Left renal pelvis (tissue), 4 donors: ENCODE results near the gene CALM1. TPM values are rescaled to one million over a fixed set of nuclear protein-coding genes. Genes with fewer than 3 reads are reported as not detected.
"Not testable (repeated sequence)": the region's sequence is repeated elsewhere in the genome, so short reads cannot be mapped to it uniquely, and the experiment has no call there.

ENCODE experiments used
- DNase-seq, 4 donors: peaks; one replicate each; pipeline ENCODE4 v3.0.0-alpha.2; 2013; ENCODE audit warnings: low read depth in 4 of 4, low spot score in 3 of 4
- polyA plus RNA-seq, 4 donors: library from polyadenylated mRNA; unstranded; fragments of 120-200 nt; gene quantifications; one replicate each; pipeline ENCODE4 v1.2.1, GENCODE V29; 2013; ENCODE audit not compliant: insufficient read length in 4 of 4

The CALM1 gene
- polyA plus RNA-seq, 4 donors: 259 to 388 (median 343) TPM

GRCh38 chr14:90383126-90383730 is 13.6 kb upstream of the CALM1 start:
- DNase-seq: peak; percentile 97 to 99 (median 99)

GRCh38 chr14:90383731-90384542 is 12.9 kb upstream of the CALM1 start:
- no peak for DNase-seq

GRCh38 chr14:90384543-90384911 is 12.3 kb upstream of the CALM1 start:
- DNase-seq: no peak

GRCh38 chr14:90386321-90386720 is 10.5 kb upstream of the CALM1 start:
- DNase-seq: no peak

GRCh38 chr14:90387206-90387760 is 9.5 kb upstream of the CALM1 start:
- no peak for DNase-seq

GRCh38 chr14:90388437-90388836 is 8.4 kb upstream of the CALM1 start:
- DNase-seq: no peak

GRCh38 chr14:90388982-90389381 is 7.8 kb upstream of the CALM1 start:
- no peak for DNase-seq

- no peak for DNase-seq
Observed at GRCh38 chr14:90393966-90394365, 2.9 kb upstream of the CALM1 start.

- not testable (repeated sequence) for DNase-seq
Observed at GRCh38 chr14:90394782-90395181, 2.0 kb upstream of the CALM1 start.

GRCh38 chr14:90397425-90398314 is 841 bp downstream of the CALM1 start:
- DNase-seq: no peak

GRCh38 chr14:90398315-90398839 is 1.5 kb downstream of the CALM1 start:
- DNase-seq: no peak

- no peak for DNase-seq
Observed at GRCh38 chr14:90398841-90399540, 2.2 kb downstream of the CALM1 start.

GRCh38 chr14:90399541-90400444 is 3.0 kb downstream of the CALM1 start:
- peak in 1 of 4 donors; percentile 75 for DNase-seq

- DNase-seq: no peak
Observed at GRCh38 chr14:90400904-90401561, 4.2 kb downstream of the CALM1 start.

GRCh38 chr14:90402016-90402415 is 5.2 kb downstream of the CALM1 start:
- no peak for DNase-seq

GRCh38 chr14:90403065-90403464 is 6.2 kb downstream of the CALM1 start:
- DNase-seq: no peak

GRCh38 chr14:90405101-90405500 is 8.3 kb downstream of the CALM1 start:
- no peak for DNase-seq

- DNase-seq: no peak
Observed at GRCh38 chr14:90405755-90406154, 8.9 kb downstream of the CALM1 start.

- no peak for DNase-seq
Observed at GRCh38 chr14:90406384-90406798, 9.6 kb downstream of the CALM1 start.
